Left ventricle myocardium inferior (tissue), 1 donor: ENCODE measurements around the gene CYP4F8. TPM values are rescaled to one million over a fixed set of nuclear protein-coding genes. Genes with fewer than 3 reads are reported as not detected.

Experiments used
- DNase-seq: peaks from one replicate; pipeline ENCODE4 v3.0.0-alpha.2; 2020
- H3K27ac ChIP-seq: fragments of 200-600 bp; replicated peaks from 2 replicates; pipeline ENCODE4 v1.8.0; 2021
- H3K27me3 ChIP-seq: fragments of 200-600 bp; 2 replicates; pipeline ENCODE4 v1.8.0; 2021; ENCODE audit warnings: low read depth
- H3K36me3 ChIP-seq: fragments of 200-600 bp; 2 replicates; pipeline ENCODE4 v1.8.0; 2021
- H3K4me1 ChIP-seq: fragments of 200-600 bp; 2 replicates; pipeline ENCODE4 v1.8.0; 2021
- H3K4me3 ChIP-seq: fragments of 200-600 bp; 2 replicates; pipeline ENCODE4 v1.8.0; 2021; ENCODE audit warnings: mild to moderate bottlenecking, moderate library complexity
- H3K9me3 ChIP-seq: fragments of 200-600 bp; replicated peaks from 2 replicates; pipeline ENCODE4 v1.8.0; 2021
- intact Hi-C: fragments of 100-400 bp; cut with micrococcal nuclease; formaldehyde crosslinking; loops from one replicate; pipeline ENCODE4 v1.11.0; 2022
- long read RNA-seq: library from polyadenylated mRNA; unstranded; transcript quantifications from one replicate; pipeline ENCODE4 v2.0.0, GENCODE V29; 2021
- total RNA-seq: library from RNA; stranded (reverse); fragmentation: NEBNext Ultra II Directional; extraction: Animal tissue kit (Norgen Biotek cat#: 25700); gene quantifications from one replicate; pipeline ENCODE4 v1.2.1, GENCODE V29; 2021
- TF ChIP-seq, protein P1 (sequence below): fragments of 200-600 bp; IDR thresholded peaks from 2 replicates; pipeline ENCODE4 v1.8.0; 2021; ENCODE audit warnings: antibody characterized with exemption, mild to moderate bottlenecking, borderline replicate concordance
- donor health status: DM: no; HTN: yes; CAD: no; lungs with severe emphysema.

Gene CYP4F8, protein sequence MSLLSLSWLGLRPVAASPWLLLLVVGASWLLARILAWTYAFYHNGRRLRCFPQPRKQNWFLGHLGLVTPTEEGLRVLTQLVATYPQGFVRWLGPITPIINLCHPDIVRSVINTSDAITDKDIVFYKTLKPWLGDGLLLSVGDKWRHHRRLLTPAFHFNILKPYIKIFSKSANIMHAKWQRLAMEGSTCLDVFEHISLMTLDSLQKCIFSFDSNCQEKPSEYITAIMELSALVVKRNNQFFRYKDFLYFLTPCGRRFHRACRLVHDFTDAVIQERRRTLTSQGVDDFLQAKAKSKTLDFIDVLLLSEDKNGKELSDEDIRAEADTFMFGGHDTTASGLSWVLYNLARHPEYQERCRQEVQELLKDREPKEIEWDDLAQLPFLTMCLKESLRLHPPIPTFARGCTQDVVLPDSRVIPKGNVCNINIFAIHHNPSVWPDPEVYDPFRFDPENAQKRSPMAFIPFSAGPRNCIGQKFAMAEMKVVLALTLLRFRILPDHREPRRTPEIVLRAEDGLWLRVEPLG
- total RNA-seq: not detected
- long read RNA-seq: 0 reads

DNA sequence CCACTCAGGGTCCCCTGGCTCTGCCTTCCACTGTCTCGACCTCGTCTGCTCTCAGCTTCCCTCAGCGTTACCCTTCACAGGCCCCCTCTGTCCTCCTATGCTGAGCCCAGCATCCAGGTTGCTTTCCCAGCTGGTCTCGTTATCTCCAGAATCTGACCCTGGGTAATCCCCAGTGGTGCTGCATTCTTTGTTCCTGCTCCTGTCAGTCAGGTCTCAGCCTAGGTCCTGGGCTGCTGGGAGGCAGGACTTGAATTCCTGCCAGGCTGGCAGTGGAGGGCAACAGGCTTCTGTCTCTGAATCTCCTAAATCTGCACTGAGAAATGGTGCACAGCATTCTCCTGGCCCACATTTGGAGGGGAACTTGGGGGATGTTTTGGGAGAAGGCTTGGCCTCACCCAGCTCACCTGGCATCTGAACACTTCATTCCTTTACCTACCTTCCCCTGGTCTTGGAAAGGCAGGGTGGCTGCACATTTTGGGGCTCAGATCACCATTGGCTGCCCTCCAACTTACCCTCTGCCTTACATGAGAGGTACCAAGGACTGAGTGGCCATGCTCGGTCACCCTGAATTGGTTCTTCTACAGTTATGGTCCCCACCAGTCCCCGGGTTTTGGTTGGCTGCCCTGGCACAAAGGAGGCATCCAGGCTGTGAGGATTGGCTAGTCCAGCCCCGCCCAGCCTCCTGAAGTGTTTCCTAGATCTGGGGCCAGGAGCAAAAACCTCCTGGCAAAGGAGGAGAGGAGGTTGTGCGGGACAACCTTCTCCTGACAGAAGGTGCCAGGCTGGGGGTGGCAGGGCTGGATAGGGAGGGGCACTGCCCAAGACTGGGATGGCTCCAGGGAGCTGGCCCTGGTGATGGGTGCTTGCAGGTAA, at the start of gene CYP4F8:
TSS of gene CYP4F8 (plus strand) at position 712 of the 873 bp plus-strand sequence. CDS start 399 bp downstream, outside the sequence.
- TF ChIP-seq, protein P1, sequence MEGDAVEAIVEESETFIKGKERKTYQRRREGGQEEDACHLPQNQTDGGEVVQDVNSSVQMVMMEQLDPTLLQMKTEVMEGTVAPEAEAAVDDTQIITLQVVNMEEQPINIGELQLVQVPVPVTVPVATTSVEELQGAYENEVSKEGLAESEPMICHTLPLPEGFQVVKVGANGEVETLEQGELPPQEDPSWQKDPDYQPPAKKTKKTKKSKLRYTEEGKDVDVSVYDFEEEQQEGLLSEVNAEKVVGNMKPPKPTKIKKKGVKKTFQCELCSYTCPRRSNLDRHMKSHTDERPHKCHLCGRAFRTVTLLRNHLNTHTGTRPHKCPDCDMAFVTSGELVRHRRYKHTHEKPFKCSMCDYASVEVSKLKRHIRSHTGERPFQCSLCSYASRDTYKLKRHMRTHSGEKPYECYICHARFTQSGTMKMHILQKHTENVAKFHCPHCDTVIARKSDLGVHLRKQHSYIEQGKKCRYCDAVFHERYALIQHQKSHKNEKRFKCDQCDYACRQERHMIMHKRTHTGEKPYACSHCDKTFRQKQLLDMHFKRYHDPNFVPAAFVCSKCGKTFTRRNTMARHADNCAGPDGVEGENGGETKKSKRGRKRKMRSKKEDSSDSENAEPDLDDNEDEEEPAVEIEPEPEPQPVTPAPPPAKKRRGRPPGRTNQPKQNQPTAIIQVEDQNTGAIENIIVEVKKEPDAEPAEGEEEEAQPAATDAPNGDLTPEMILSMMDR: no peak
- Histone ChIP-seq H3K9me3 (no peaks in the 10 kb centered on the region), H3K4me3 (no peak within 1 kb of the TSS), H3K4me1 (no peaks in the 10 kb centered on the region), H3K36me3 (no peaks in the 10 kb centered on the region), H3K27me3 (peaks cover 78% of the 10 kb centered on the region), H3K27ac (no peak within 1 kb of the TSS)
- intact Hi-C loops: no loop called here
- no peak for DNase-seq

DNA sequence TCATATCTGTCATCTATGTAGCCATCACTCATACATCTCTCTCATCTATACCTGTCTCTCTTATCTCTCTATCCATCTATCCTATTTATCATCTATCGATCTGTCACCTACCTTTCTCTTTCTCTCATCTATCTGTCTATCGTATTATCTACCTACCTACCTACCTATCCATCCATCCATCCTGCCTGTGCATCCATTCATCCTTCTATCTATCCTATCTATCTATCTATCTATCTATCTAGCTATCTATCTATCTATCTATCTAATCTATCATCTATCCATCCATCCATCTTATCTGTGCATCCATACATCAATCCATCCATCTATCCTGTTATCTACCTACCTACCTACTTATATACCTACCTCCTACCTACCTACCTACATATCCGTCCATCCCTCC, 44.6 kb upstream of the CYP4F8 start:
- Histone ChIP-seq H3K4me3 (no peak overlapping the region), H3K4me1 (no peaks in the 10 kb centered on the region), H3K27ac (no peak overlapping the region), H3K9me3 (no peaks in the 10 kb centered on the region), H3K36me3 (no peaks in the 10 kb centered on the region), H3K27me3 (peaks cover 83% of the 10 kb centered on the region)
- intact Hi-C loops: no loop called here
- DNase-seq: no peak
- TF ChIP-seq, protein P1: no peak

DNA sequence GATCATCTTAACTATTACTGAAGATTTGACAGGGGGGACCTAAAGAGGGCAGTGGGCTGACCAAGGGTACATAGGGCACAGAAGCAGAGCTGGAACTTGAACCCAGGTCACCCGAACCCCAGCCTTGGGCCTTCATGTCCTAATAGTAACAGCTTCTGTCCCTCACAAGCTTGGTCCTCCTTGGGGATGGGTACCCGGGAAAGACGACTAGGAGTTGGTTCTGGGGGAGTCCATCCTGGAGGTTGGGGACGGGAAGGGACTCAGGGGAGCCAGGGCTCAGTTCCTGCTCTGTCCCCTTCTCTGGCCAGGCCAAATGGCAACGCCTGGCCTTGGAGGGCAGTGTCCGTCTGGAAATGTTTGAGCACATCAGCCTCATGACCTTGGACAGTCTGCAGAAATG, 39.6 kb upstream of the CYP4F8 start:
- Histone ChIP-seq H3K4me1 (no peaks in the 10 kb centered on the region), H3K9me3 (no peaks in the 10 kb centered on the region), H3K4me3 (no peak overlapping the region), H3K36me3 (no peaks in the 10 kb centered on the region), H3K27ac (no peak overlapping the region), H3K27me3 (peaks cover 60% of the 10 kb centered on the region)
- intact Hi-C loops: no loop called here
- TF ChIP-seq, protein P1: no peak
- DNase-seq: no peak

DNA sequence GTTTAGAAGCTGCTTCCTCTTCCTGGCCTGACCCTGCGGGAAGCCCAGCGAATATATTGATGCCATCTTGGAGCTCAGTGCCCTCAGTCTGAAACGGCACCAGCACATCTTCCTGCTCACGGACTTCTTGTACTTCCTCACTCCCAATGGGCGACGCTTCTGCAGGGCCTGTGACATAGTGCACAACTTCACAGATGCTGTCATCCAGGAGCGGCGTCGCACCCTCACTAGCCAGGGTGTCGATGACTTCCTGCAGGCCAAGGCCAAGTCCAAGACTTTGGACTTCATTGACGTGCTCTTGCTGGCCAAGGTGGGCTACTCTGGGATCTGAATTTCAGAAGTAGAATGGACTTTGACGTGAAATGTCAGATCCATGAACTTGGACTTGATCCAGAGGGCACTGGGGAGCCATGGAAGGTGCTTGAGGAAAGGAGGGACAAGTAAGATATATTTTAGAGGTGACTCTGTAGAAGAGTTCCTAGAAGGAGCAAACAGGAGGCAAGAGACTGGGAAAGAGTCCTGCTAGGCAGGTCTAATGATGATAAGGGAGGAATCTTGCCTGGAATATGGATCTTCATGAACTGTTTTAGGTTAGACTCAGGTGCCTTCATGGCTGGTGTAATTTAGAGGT, 38.4 kb upstream of the CYP4F8 start:
- Histone ChIP-seq H3K27ac (no peak overlapping the region), H3K9me3 (no peaks in the 10 kb centered on the region), H3K4me1 (no peaks in the 10 kb centered on the region), H3K4me3 (no peak overlapping the region), H3K36me3 (no peaks in the 10 kb centered on the region), H3K27me3 (peaks cover 62% of the 10 kb centered on the region)
- TF ChIP-seq, protein P1: no peak
- DNase-seq: no peak
- intact Hi-C loops: no loop called here

DNA sequence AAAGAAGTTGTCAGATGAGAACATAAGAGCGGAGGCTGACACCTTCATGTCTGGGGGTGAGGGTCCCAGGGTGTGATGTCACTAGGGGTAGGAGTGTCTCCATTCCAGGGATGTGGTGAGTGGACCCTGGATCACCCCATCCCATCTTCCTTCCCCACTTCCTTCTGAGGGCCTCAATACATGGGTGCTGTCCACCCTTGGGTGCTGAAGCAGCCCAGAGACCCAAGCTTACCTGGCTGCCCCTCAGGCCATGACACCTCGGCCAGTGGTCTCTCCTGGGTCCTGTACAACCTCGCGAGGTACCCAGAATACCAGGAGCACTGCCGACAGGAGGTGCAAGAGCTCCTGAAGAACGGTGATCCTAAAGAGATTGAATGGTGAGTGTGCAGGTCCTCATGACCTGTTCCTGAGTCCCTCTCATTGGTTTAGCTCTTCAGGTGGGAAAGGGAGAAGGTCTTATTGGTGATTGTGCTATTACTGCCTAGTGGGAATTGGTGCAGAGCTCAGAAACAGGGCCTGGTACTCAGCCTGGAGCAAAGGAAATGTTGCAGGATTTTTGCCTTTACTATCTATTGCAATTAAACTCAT, 37.7 kb upstream of the CYP4F8 start:
- intact Hi-C loops: no loop called here
- H3K27ac ChIP-seq: no peak overlapping the region
- peaks cover 63% of the 10 kb centered on the region for H3K27me3 ChIP-seq
- no peak overlapping the region for H3K4me3 ChIP-seq
- TF ChIP-seq, protein P1: no peak
- no peaks in the 10 kb centered on the region for H3K9me3 ChIP-seq
- H3K36me3 ChIP-seq: no peaks in the 10 kb centered on the region
- DNase-seq: no peak
- no peaks in the 10 kb centered on the region for H3K4me1 ChIP-seq
